ENCODE results near the gene TAF8.

DNA sequence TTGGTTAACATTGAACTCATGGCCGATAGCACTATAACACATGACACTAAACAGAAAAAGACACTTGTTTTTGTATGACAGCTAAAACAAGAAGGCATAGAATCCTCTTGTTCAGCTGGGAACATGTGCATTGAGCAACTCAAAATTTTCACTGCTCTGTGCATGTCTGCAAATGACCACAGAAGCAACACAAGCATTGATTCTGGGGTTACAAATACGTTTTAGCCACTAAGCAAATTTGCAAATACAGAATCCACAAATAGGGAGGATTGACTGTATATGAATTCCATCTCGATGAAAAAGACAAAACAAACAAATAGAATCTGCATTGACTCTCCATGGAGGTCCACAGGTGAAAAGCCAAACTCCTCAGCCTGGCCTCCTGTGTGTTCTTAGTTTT, 60.4 kb downstream of the TAF8 start:
- TF ChIP-seq, protein P1, sequence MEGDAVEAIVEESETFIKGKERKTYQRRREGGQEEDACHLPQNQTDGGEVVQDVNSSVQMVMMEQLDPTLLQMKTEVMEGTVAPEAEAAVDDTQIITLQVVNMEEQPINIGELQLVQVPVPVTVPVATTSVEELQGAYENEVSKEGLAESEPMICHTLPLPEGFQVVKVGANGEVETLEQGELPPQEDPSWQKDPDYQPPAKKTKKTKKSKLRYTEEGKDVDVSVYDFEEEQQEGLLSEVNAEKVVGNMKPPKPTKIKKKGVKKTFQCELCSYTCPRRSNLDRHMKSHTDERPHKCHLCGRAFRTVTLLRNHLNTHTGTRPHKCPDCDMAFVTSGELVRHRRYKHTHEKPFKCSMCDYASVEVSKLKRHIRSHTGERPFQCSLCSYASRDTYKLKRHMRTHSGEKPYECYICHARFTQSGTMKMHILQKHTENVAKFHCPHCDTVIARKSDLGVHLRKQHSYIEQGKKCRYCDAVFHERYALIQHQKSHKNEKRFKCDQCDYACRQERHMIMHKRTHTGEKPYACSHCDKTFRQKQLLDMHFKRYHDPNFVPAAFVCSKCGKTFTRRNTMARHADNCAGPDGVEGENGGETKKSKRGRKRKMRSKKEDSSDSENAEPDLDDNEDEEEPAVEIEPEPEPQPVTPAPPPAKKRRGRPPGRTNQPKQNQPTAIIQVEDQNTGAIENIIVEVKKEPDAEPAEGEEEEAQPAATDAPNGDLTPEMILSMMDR (IDR thresholded peaks at IDR 0.05): no peak
- TF ChIP-seq POLR2A (IDR thresholded peaks at IDR 0.05): no peak
